ENCODE results near the gene EPB41L3. TPM values are rescaled to one million over a fixed set of nuclear protein-coding genes. Genes with fewer than 3 reads are reported as not detected.

The EPB41L3 gene
- total RNA-seq, 1 experiment from 2014 or later: 0.34 TPM

DNA sequence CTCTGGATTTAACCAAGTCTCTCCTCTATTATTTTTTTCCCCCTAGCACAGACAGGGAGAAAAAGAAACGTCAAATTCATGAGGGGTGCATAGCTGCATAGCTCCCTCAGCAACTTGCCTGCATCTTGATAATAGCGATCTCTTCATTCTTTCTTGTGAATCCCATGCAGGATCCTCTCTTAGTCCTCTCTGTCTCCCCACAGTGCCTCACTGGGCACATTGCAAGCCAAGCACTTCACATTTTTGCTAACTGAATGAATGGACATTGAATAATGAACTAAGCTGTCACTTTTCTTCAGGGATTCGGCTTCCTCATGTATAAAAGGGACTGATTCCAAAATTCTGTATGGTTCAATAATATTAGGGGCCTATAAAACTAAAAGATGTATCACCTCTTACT, 2.9 kb upstream of the EPB41L3 start:
- no peak overlapping the region for H3K4me3 ChIP-seq (replicated peaks in 1 of 2; ENCODE audit: low read depth in 1 of 2, low read length in 2 of 2)
- no peaks in the 10 kb centered on the region for H3K79me2 ChIP-seq (ENCODE audit: insufficient read depth, low read length)
- DNase-seq (ENCODE audit: low read depth, low spot score): no peak
- no peak for ATAC-seq
- no peak overlapping the region for H3K4me2 ChIP-seq (ENCODE audit: low read length)
- peaks cover 10 to 12% of the 10 kb centered on the region in 2 experiments; a peak in 2 of 4 replicates for H3K9me3 ChIP-seq (ENCODE audit: control insufficient read depth in 1 of 2, insufficient read depth in 1 of 2, low read depth in 1 of 2, low read length in 2 of 2)
- H3K4me1 ChIP-seq (ENCODE audit: control insufficient read depth in 1 of 2, insufficient read depth in 2 of 2, low read length in 2 of 2): no peaks in the 10 kb centered on the region
- no peak for TF ChIP-seq EZH2phosphoT487 (IDR thresholded peaks at IDR 0.05; ENCODE audit: borderline replicate concordance)
- no peak for TF ChIP-seq SIN3A (IDR thresholded peaks at IDR 0.05; ENCODE audit: low read depth)
- no peak for TF ChIP-seq SRF (IDR thresholded peaks at IDR 0.05; ENCODE audit: low read depth)
- TF ChIP-seq, protein P1, sequence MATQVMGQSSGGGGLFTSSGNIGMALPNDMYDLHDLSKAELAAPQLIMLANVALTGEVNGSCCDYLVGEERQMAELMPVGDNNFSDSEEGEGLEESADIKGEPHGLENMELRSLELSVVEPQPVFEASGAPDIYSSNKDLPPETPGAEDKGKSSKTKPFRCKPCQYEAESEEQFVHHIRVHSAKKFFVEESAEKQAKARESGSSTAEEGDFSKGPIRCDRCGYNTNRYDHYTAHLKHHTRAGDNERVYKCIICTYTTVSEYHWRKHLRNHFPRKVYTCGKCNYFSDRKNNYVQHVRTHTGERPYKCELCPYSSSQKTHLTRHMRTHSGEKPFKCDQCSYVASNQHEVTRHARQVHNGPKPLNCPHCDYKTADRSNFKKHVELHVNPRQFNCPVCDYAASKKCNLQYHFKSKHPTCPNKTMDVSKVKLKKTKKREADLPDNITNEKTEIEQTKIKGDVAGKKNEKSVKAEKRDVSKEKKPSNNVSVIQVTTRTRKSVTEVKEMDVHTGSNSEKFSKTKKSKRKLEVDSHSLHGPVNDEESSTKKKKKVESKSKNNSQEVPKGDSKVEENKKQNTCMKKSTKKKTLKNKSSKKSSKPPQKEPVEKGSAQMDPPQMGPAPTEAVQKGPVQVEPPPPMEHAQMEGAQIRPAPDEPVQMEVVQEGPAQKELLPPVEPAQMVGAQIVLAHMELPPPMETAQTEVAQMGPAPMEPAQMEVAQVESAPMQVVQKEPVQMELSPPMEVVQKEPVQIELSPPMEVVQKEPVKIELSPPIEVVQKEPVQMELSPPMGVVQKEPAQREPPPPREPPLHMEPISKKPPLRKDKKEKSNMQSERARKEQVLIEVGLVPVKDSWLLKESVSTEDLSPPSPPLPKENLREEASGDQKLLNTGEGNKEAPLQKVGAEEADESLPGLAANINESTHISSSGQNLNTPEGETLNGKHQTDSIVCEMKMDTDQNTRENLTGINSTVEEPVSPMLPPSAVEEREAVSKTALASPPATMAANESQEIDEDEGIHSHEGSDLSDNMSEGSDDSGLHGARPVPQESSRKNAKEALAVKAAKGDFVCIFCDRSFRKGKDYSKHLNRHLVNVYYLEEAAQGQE (IDR thresholded peaks at IDR 0.05; ENCODE audit: low read depth): no peak
- no peak for TF ChIP-seq JUND (IDR thresholded peaks at IDR 0.05)
- H3K36me3 ChIP-seq (ENCODE audit: control insufficient read depth in 1 of 2, insufficient read depth in 2 of 2, low read length in 2 of 2): no peaks in the 10 kb centered on the region
- ChIA-PET RAD21 (ENCODE audit: low non-redundant PET in 1 of 2, low total read pairs in 2 of 2, uncharacterized antibody in 2 of 2, unreplicated experiment in 2 of 2) (no interaction called here), CTCF (no interaction called here), POLR2A (no interaction called here)
- H2AFZ ChIP-seq (ENCODE audit: low read depth, low read length, poor library complexity, severe bottlenecking): no peak overlapping the region
- no peak overlapping the region for H3K27ac ChIP-seq (ENCODE audit: low read depth, low read length)
- H3K9me2 ChIP-seq (ENCODE audit: insufficient read depth): no peaks in the 10 kb centered on the region
- intact Hi-C loops (cut with micrococcal nuclease): no loop called here
- no peak overlapping the region for H3K9ac ChIP-seq (ENCODE audit: low read length)
- H3K27me3 ChIP-seq (ENCODE audit: insufficient read depth, low read length): no peaks in the 10 kb centered on the region
- no peaks in the 10 kb centered on the region for H4K20me1 ChIP-seq (ENCODE audit: insufficient read depth)
- BruUV-seq (replicated peaks): no TSS peak

DNA sequence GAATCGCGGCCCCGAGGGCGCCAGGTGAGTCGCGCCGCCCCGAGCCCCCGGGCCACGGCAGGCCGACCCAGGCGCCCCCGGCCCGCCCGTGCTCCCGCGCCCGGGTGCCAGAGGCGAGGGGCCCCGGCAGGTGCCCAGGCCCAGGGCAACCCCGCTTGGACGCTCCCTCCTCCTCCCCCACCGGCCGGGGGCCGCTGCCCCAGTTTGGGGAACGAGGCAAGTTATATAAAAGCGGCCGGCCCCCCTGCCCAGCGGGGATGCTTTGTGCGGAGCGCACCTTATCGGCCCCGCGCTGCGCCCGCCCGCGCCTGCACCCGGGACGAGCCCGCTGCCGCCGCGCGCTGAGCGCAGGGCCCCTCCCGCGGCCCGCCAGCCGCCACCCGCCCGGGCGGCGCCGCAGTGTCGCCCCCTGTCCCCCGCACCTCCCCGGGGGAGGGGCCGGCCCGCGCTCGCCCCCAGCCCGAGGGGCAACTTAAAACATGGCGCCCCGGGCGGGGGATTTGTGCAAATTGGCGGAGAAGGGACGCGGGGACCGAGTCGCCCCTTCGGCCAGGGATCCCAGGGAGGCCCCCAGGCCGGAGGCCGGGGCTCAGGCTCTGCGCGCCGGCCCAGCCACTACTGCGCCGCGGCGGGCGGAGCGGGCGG, 639 bp downstream of the EPB41L3 start:
- H3K4me2 ChIP-seq (ENCODE audit: low read length): no peak overlapping the region
- H3K4me1 ChIP-seq (ENCODE audit: control insufficient read depth in 1 of 2, insufficient read depth in 2 of 2, low read length in 2 of 2): no peaks in the 10 kb centered on the region
- no peaks in the 10 kb centered on the region for H3K79me2 ChIP-seq (ENCODE audit: insufficient read depth, low read length)
- RAD21 ChIA-PET (ENCODE audit: low non-redundant PET in 1 of 2, low total read pairs in 2 of 2, uncharacterized antibody in 2 of 2, unreplicated experiment in 2 of 2): no interaction called here
- H3K9me2 ChIP-seq (ENCODE audit: insufficient read depth): no peaks in the 10 kb centered on the region
- no peak for ATAC-seq
- H3K27ac ChIP-seq (ENCODE audit: low read depth, low read length): no peak overlapping the region
- BruUV-seq (replicated peaks): no TSS peak
- intact Hi-C loops (cut with micrococcal nuclease): no loop called here
- H3K9me3 ChIP-seq (ENCODE audit: control insufficient read depth in 1 of 2, insufficient read depth in 1 of 2, low read depth in 1 of 2, low read length in 2 of 2): peaks cover 7 to 10% of the 10 kb centered on the region in 2 experiments; a peak in 2 of 4 replicates
- H3K4me3 ChIP-seq (replicated peaks in 1 of 2; ENCODE audit: low read depth in 1 of 2, low read length in 2 of 2): no peak overlapping the region
- H3K36me3 ChIP-seq (ENCODE audit: control insufficient read depth in 1 of 2, insufficient read depth in 2 of 2, low read length in 2 of 2): no peaks in the 10 kb centered on the region
- no peak overlapping the region for H2AFZ ChIP-seq (ENCODE audit: low read depth, low read length, poor library complexity, severe bottlenecking)
- H3K27me3 ChIP-seq (ENCODE audit: insufficient read depth, low read length): no peaks in the 10 kb centered on the region
- H4K20me1 ChIP-seq (ENCODE audit: insufficient read depth): no peaks in the 10 kb centered on the region
- DNase-seq (ENCODE audit: low read depth, low spot score): no peak
- CTCF ChIA-PET: no interaction called here
- H3K9ac ChIP-seq (ENCODE audit: low read length): no peak overlapping the region
- POLR2A ChIA-PET: no interaction called here
- no peak for TF ChIP-seq ZFX (IDR thresholded peaks at IDR 0.05)
- no peak for TF ChIP-seq JUND (IDR thresholded peaks at IDR 0.05)
- TF ChIP-seq ZNF274 (IDR thresholded peaks at IDR 0.05; ENCODE audit: low read depth, low read length): no peak
- no peak for TF ChIP-seq POLR2A (IDR thresholded peaks at IDR 0.05; ENCODE audit: borderline replicate concordance, extremely low read depth, insufficient read depth, insufficient read length)
- TF ChIP-seq POLR2AphosphoS5 (IDR thresholded peaks at IDR 0.05; ENCODE audit: low read depth, low read length): no peak
- no peak for TF ChIP-seq SRF (IDR thresholded peaks at IDR 0.05; ENCODE audit: low read depth)
- no peak for TF ChIP-seq ELF1 (IDR thresholded peaks at IDR 0.05; ENCODE audit: borderline replicate concordance, low read depth)
- no peak for TF ChIP-seq SIN3A (IDR thresholded peaks at IDR 0.05; ENCODE audit: low read depth)
- TF ChIP-seq, protein P2, sequence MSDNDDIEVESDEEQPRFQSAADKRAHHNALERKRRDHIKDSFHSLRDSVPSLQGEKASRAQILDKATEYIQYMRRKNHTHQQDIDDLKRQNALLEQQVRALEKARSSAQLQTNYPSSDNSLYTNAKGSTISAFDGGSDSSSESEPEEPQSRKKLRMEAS (IDR thresholded peaks at IDR 0.05): no peak
- TF ChIP-seq, protein P3, sequence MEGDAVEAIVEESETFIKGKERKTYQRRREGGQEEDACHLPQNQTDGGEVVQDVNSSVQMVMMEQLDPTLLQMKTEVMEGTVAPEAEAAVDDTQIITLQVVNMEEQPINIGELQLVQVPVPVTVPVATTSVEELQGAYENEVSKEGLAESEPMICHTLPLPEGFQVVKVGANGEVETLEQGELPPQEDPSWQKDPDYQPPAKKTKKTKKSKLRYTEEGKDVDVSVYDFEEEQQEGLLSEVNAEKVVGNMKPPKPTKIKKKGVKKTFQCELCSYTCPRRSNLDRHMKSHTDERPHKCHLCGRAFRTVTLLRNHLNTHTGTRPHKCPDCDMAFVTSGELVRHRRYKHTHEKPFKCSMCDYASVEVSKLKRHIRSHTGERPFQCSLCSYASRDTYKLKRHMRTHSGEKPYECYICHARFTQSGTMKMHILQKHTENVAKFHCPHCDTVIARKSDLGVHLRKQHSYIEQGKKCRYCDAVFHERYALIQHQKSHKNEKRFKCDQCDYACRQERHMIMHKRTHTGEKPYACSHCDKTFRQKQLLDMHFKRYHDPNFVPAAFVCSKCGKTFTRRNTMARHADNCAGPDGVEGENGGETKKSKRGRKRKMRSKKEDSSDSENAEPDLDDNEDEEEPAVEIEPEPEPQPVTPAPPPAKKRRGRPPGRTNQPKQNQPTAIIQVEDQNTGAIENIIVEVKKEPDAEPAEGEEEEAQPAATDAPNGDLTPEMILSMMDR (IDR thresholded peaks at IDR 0.05 in 2 of 3, conservative IDR thresholded peaks at IDR 0.05 in 1 of 3; ENCODE audit: borderline replicate concordance in 1 of 3, insufficient read depth in 1 of 3, low read depth in 2 of 3, low read length in 2 of 3): no peak
- no peak for TF ChIP-seq YY1 (IDR thresholded peaks at IDR 0.05; ENCODE audit: extremely low read depth, insufficient replicate concordance, low read depth, low read length)

Data from HCT116 (cell line).